H1 (cell line): ENCODE results near the gene PPFIA4.

Experiments used
- CHD2 ChIP-seq: IDR thresholded peaks from 2 replicates; pipeline ENCODE4 v1.6.1; 2012; ENCODE audit warnings: low read length, improper control_type of control experiment
- CHD7 ChIP-seq: fragments of 300-600 bp; sonication (generic); IDR thresholded peaks from 2 replicates; pipeline ENCODE4 v1.7.1; 2012; ENCODE audit warnings: low read length, moderate library complexity, mild to moderate bottlenecking, inconsistent platforms; ENCODE audit not compliant: insufficient replicate concordance
- CTCF ChIP-seq, 3 experiments: IDR thresholded peaks; 1 replicate in 2 of 3; 2 replicates in 1 of 3; pipeline versions ENCODE4 v1.5.1 to v1.6.1; 2011; ENCODE audit warnings: low read length in 3 of 3, mild to moderate bottlenecking in 3 of 3, inconsistent platforms in 2 of 3, low read depth in 1 of 3, moderate library complexity in 1 of 3; ENCODE audit not compliant: insufficient read depth in 1 of 3; ENCODE audit errors: control extremely low read depth in 1 of 3
- EZH2 ChIP-seq: fragments of 200-600 bp; sonication (generic); IDR thresholded peaks from 2 replicates; pipeline ENCODE4 v1.7.1; 2012; ENCODE audit warnings: low read depth, mild to moderate bottlenecking, moderate library complexity, low read length, inconsistent platforms; ENCODE audit not compliant: severe bottlenecking
- HDAC2 ChIP-seq, 2 experiments: fragments of 300-600 bp in 1 of 2; sonication (generic) in 1 of 2; IDR thresholded peaks; 2 replicates each; pipeline ENCODE4 v1.6.1; 2011 to 2012; ENCODE audit warnings: low read depth in 2 of 2, low read length in 2 of 2, mild to moderate bottlenecking in 2 of 2, moderate library complexity in 2 of 2, borderline replicate concordance in 1 of 2, inconsistent platforms in 1 of 2
- MAFK ChIP-seq: IDR thresholded peaks from 2 replicates; pipeline ENCODE4 v1.6.1; 2012; ENCODE audit warnings: low read depth, mild to moderate bottlenecking, improper control_type of control experiment, low read length
- MAX ChIP-seq: IDR thresholded peaks from 2 replicates; pipeline ENCODE4 v1.6.1; 2012; ENCODE audit warnings: inconsistent platforms
- NRF1 ChIP-seq: IDR thresholded peaks from 2 replicates; pipeline ENCODE4 v1.6.1; 2011; ENCODE audit warnings: mild to moderate bottlenecking, low read depth, low read length, improper control_type of control experiment
- POLR2A ChIP-seq, 2 experiments: IDR thresholded peaks; 1 replicate in 1 of 2; 2 replicates in 1 of 2; pipeline ENCODE4 v1.6.1; 2011; ENCODE audit warnings: low read depth in 2 of 2, low read length in 2 of 2, mild to moderate bottlenecking in 2 of 2; ENCODE audit errors: control extremely low read depth in 1 of 2
- POLR2AphosphoS5 ChIP-seq: IDR thresholded peaks from 2 replicates; pipeline ENCODE4 v1.6.1; 2011; ENCODE audit warnings: low read depth, low read length
- SP1 ChIP-seq: IDR thresholded peaks from 2 replicates; pipeline ENCODE4 v1.6.1; 2011; ENCODE audit warnings: low read depth, low read length
- TAF1 ChIP-seq: IDR thresholded peaks from 2 replicates; pipeline ENCODE4 v1.6.1; 2011; ENCODE audit warnings: mild to moderate bottlenecking, low read depth, low read length
- TEAD4 ChIP-seq: IDR thresholded peaks from 2 replicates; pipeline ENCODE4 v1.6.1; 2012; ENCODE audit warnings: low read depth, low read length, inconsistent platforms, mixed read lengths
- YY1 ChIP-seq: IDR thresholded peaks from 2 replicates; pipeline ENCODE4 v1.6.1; 2011; ENCODE audit warnings: low read depth, mild to moderate bottlenecking, low read length

- TF ChIP-seq CHD2 = no peak
- no peak for TF ChIP-seq POLR2A (IDR thresholded peaks at IDR 0.05; ENCODE audit: control extremely low read depth in 1 of 2, low read depth in 2 of 2, low read length in 2 of 2)
- no peak for TF ChIP-seq EZH2
- TF ChIP-seq SP1 = no peak
- TF ChIP-seq TEAD4 = no peak
- TF ChIP-seq CTCF (IDR thresholded peaks at IDR 0.05; ENCODE audit: control extremely low read depth in 1 of 3, insufficient read depth in 1 of 3, low read depth in 1 of 3, low read length in 3 of 3) = no peak
- no peak for TF ChIP-seq NRF1
- no peak for TF ChIP-seq TAF1
- TF ChIP-seq HDAC2 (IDR thresholded peaks at IDR 0.05; ENCODE audit: borderline replicate concordance in 1 of 2, low read depth in 2 of 2, low read length in 2 of 2) = no peak
- TF ChIP-seq CHD7 = no peak
- TF ChIP-seq YY1 = no peak
- TF ChIP-seq POLR2AphosphoS5 = no peak
- no peak for TF ChIP-seq MAX
- TF ChIP-seq MAFK = no peak
These were observed 36.4 kb upstream of the PPFIA4 start for GRCh38 chr1:202989879-202990278.
